Stomach (tissue), 9 donors: Measurements from ENCODE around the gene RYR1. TPM values are rescaled to one million over a fixed set of nuclear protein-coding genes. Genes with fewer than 3 reads are reported as not detected.

Experiments used
- DNase-seq, 2 donors: peaks; one replicate each; pipeline versions ENCODE4 v3.0.0 to v3.0.0-alpha.2; 2013 to 2019
- H3K27ac ChIP-seq, 5 donors: fragments of 200-600 bp in 4 of 5; sonication (generic) in 4 of 5; one replicate each; pipeline ENCODE4 v1.5.1; 2013 to 2019; ENCODE audit warnings: mild to moderate bottlenecking in 1 of 5, moderate library complexity in 1 of 5
- H3K27me3 ChIP-seq, 3 donors: fragments of 200-600 bp; sonication (generic); one replicate each; pipeline ENCODE4 v1.5.1; 2017 to 2019; ENCODE audit warnings: mixed run types in 1 of 3
- H3K36me3 ChIP-seq, 4 donors: fragments of 200-600 bp; sonication (generic); 1 replicate in 3 of 4; 2 replicates in 1 of 4; pipeline ENCODE4 v1.5.1; 2016 to 2019
- H3K4me1 ChIP-seq, 4 donors: fragments of 200-600 bp; sonication (generic); one replicate each; pipeline ENCODE4 v1.5.1; 2016 to 2019
- H3K4me3 ChIP-seq, 4 donors: fragments of 200-600 bp; sonication (generic) in 3 of 4; one replicate each; pipeline ENCODE4 v1.5.1; 2016 to 2019; ENCODE audit warnings: mild to moderate bottlenecking in 1 of 4
- H3K9me3 ChIP-seq, 4 donors: fragments of 200-600 bp; sonication (generic); one replicate each; pipeline ENCODE4 v1.5.1; 2016 to 2019
- EP300 ChIP-seq: sonication (generic); formaldehyde crosslinking; IDR thresholded peaks from one replicate; pipeline ENCODE4 v1.6.1; 2017; ENCODE audit warnings: antibody characterized with exemption
- POLR2A ChIP-seq, 4 donors: fragments of 450-650 bp; IDR thresholded peaks; one replicate each; pipeline ENCODE4 v1.6.1; 2016; ENCODE audit warnings: antibody characterized with exemption in 4 of 4, control low read depth in 2 of 4, mild to moderate bottlenecking in 1 of 4, moderate library complexity in 1 of 4
- POLR2AphosphoS5 ChIP-seq, 3 donors: sonication (generic); formaldehyde crosslinking; IDR thresholded peaks; one replicate each; pipeline ENCODE4 v1.6.1; 2016; ENCODE audit warnings: antibody characterized with exemption in 3 of 3
- WGBS, 5 donors: extraction: QIAGEN DNeasy Blood & Tissue Kit in 3 of 5; methylation state at CpG; one replicate each; pipeline versions ENCODE4 v1.1.5 to v1.1.7; 2013 to 2018; 5-methylcytosine and 5-hydroxymethylcytosine counted together
- intact Hi-C: fragments of 100-400 bp; cut with DNase I; formaldehyde crosslinking; loops from one replicate; pipeline ENCODE4 v1.15.1; 2023; ENCODE audit warnings: low total_unique reads
- polyA plus RNA-seq, 3 donors: library from polyadenylated mRNA; stranded (reverse); fragments of 200-250 nt; gene quantifications; one replicate each; pipeline ENCODE4 v1.2.3, GENCODE V29; 2013
- total RNA-seq, 5 donors: library from RNA; depleted of rRNA; stranded (reverse); fragments of >200 nt; gene quantifications; one replicate each; pipeline versions ENCODE4 v1.1.0 to v1.2.3, GENCODE V29; 2014 to 2016
- TF ChIP-seq, protein P1 (sequence below), 7 experiments: fragments of 450-650 bp in 4 of 7; fragments of 200-600 bp in 3 of 7; sonication (generic) in 3 of 7; IDR thresholded peaks; one replicate each; pipeline ENCODE4 v1.5.1; 2016 to 2019; ENCODE audit warnings: antibody characterized with exemption in 7 of 7, control low read depth in 2 of 7, mild to moderate bottlenecking in 1 of 7
- donor health status: healthy with polysubstance abuse.
- donor health status: Bipolar disorder and iron deficiency.
- donor health status: healthy.

The RYR1 gene
- total and polyA plus RNA-seq, 8 donors = under 0.01 to 10.7 (median 1.2) TPM

GRCh38 chr19:38545596-38545995 lies 112.1 kb downstream of the RYR1 start:
- no peak overlapping the region for H3K27ac ChIP-seq
- no peaks in the 10 kb centered on the region for H3K9me3 ChIP-seq
- no peaks in the 10 kb centered on the region for H3K36me3 ChIP-seq
- peaks cover 5 to 16% (median 12%) of the 10 kb centered on the region in 4 donors for H3K4me1 ChIP-seq
- WGBS, 5 donors = 89 to 98% (median 96%) methylated on average over 8 of the region's 8 CpGs
- TF ChIP-seq, protein P1, sequence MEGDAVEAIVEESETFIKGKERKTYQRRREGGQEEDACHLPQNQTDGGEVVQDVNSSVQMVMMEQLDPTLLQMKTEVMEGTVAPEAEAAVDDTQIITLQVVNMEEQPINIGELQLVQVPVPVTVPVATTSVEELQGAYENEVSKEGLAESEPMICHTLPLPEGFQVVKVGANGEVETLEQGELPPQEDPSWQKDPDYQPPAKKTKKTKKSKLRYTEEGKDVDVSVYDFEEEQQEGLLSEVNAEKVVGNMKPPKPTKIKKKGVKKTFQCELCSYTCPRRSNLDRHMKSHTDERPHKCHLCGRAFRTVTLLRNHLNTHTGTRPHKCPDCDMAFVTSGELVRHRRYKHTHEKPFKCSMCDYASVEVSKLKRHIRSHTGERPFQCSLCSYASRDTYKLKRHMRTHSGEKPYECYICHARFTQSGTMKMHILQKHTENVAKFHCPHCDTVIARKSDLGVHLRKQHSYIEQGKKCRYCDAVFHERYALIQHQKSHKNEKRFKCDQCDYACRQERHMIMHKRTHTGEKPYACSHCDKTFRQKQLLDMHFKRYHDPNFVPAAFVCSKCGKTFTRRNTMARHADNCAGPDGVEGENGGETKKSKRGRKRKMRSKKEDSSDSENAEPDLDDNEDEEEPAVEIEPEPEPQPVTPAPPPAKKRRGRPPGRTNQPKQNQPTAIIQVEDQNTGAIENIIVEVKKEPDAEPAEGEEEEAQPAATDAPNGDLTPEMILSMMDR (IDR thresholded peaks at IDR 0.05) = no peak
- no peak for TF ChIP-seq EP300
- no peak for TF ChIP-seq POLR2AphosphoS5 (IDR thresholded peaks at IDR 0.05)
- no peak for TF ChIP-seq POLR2A (IDR thresholded peaks at IDR 0.05)
- intact Hi-C loops = no loop called here
- DNase-seq = no peak
- no peak overlapping the region for H3K4me3 ChIP-seq
- H3K27me3 ChIP-seq = no peaks in the 10 kb centered on the region

GRCh38 chr19:38547421-38547820 lies 113.9 kb downstream of the RYR1 start:
- H3K36me3 ChIP-seq = no peaks in the 10 kb centered on the region
- no peaks in the 10 kb centered on the region for H3K9me3 ChIP-seq
- peaks cover 5 to 16% (median 12%) of the 10 kb centered on the region in 4 donors for H3K4me1 ChIP-seq
- H3K27ac ChIP-seq = no peak overlapping the region
- no peak for DNase-seq
- intact Hi-C loops = no loop called here
- TF ChIP-seq POLR2A (IDR thresholded peaks at IDR 0.05) (no peak), POLR2AphosphoS5 (IDR thresholded peaks at IDR 0.05) (no peak), EP300 (no peak)
- TF ChIP-seq, protein P1 (IDR thresholded peaks at IDR 0.05) = no peak
- peaks cover 0 to 10% (median 0%) of the 10 kb centered on the region in 3 donors for H3K27me3 ChIP-seq
- WGBS, 5 donors = 84 to 94% (median 90%) methylated on average over 5 of the region's 5 CpGs
- no peak overlapping the region for H3K4me3 ChIP-seq

- TF ChIP-seq POLR2AphosphoS5 (IDR thresholded peaks at IDR 0.05) (no peak), POLR2A (IDR thresholded peaks at IDR 0.05) (no peak), EP300 (no peak)
- TF ChIP-seq, protein P1 (IDR thresholded peaks at IDR 0.05) = no peak
- no peaks in the 10 kb centered on the region for H3K36me3 ChIP-seq
- H3K4me3 ChIP-seq = no peak overlapping the region
- intact Hi-C loops = no loop called here
- peaks cover 0 to 10% (median 0%) of the 10 kb centered on the region in 3 donors for H3K27me3 ChIP-seq
- no peaks in the 10 kb centered on the region for H3K9me3 ChIP-seq
- peaks cover 5 to 10% (median 7%) of the 10 kb centered on the region in 4 donors for H3K4me1 ChIP-seq
- no peak for DNase-seq
- 90 to 96% (median 94%) methylated on average over 5 of the region's 5 CpGs for WGBS, 5 donors
- no peak overlapping the region for H3K27ac ChIP-seq
Measured at GRCh38 chr19:38549061-38549460, 115.6 kb downstream of the RYR1 start.

DNA sequence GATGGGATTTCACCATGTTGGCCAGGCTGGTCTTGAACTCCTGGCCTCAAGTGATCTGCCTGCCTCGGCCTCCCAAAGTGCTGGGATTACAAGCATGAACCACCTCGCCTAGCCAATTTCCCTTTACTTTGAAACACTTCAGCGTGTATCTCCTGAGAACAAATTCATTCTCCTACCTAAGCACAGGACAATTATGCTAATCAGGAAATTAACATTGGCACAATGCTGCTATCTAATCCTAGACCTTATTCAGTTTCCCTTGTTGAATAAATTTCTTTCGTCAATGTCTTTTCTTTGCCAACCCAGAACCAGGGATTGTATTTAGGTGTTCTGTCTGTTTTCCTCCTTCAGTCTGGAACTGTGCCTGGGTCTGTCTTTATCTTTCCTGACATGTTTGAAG lies 116.5 kb downstream of the RYR1 start:
- H3K9me3 ChIP-seq = no peaks in the 10 kb centered on the region
- TF ChIP-seq EP300 (no peak), POLR2A (IDR thresholded peaks at IDR 0.05) (no peak), POLR2AphosphoS5 (IDR thresholded peaks at IDR 0.05) (no peak)
- TF ChIP-seq, protein P1 (IDR thresholded peaks at IDR 0.05) = no peak
- no peak for DNase-seq
- 39 to 69% (median 50%) methylated on average over 4 of the region's 4 CpGs for WGBS, 5 donors
- H3K4me1 ChIP-seq = peaks cover 0 to under 1% (median 0%) of the 10 kb centered on the region in 4 donors
- H3K36me3 ChIP-seq = no peaks in the 10 kb centered on the region
- intact Hi-C loops = no loop called here
- H3K27ac ChIP-seq = no peak overlapping the region
- peaks cover 0 to 10% (median 0%) of the 10 kb centered on the region in 3 donors for H3K27me3 ChIP-seq
- H3K4me3 ChIP-seq = no peak overlapping the region
